Measurements from ENCODE around the gene OPRD1. TPM values are rescaled to one million over a fixed set of nuclear protein-coding genes. Genes with fewer than 3 reads are reported as not detected.

Gene OPRD1
- total RNA-seq, 4 donors from 2014 or later = 0.24 TPM; not detected in 3

GRCh38 chr1:28855469-28855951, 43.5 kb downstream of the OPRD1 start:
- WGBS, 2 donors = 22 to 25% methylated on average over 12 of the region's 12 CpGs
- intact Hi-C loops (cut with DNase I) = no loop called here

DNA sequence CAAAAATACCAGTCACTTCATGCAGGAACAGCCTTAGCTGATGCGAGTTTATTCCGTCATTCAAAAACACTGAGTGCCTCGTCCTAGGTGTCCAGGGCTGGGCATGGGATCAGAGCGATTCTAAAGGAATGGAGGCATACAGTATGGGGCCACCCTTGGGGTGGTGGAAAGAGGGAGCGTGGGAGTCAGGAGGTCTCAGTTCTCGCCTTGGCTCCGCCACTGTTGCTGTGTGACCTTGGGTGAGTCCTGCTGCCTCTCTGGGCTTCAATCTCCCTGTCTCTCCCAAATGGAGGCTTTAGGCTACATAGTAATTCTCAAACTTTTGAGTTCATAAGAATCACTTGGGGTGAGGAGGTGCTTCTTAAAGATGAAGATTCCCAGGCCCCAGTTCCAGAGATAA, 44.0 kb downstream of the OPRD1 start:
- no peak for DNase-seq
- 65 to 80% methylated on average over 7 of the region's 7 CpGs for WGBS, 2 donors
- Histone ChIP-seq H3K27me3 (no peaks in the 10 kb centered on the region), H3K9me3 (no peaks in the 10 kb centered on the region), H3K27ac (no peak overlapping the region), H3K4me1 (no peaks in the 10 kb centered on the region), H3K36me3 (no peaks in the 10 kb centered on the region), H3K4me3 (replicated peaks in 1 of 3) (no peak overlapping the region)
- intact Hi-C loops (cut with DNase I) = no loop called here
- TF ChIP-seq CTCF (IDR thresholded peaks at IDR 0.05) = no peak
- TF ChIP-seq POLR2A (IDR thresholded peaks at IDR 0.05) = no peak

More at GRCh38 chr1:28855469-28855951, 43.5 kb downstream of the OPRD1 start:
- TF ChIP-seq CTCF (IDR thresholded peaks at IDR 0.05) (no peak), POLR2A (IDR thresholded peaks at IDR 0.05) (no peak)
- no peaks in the 10 kb centered on the region for H3K9me3 ChIP-seq
- H3K4me3 ChIP-seq (replicated peaks in 1 of 3) = no peak overlapping the region
- DNase-seq = no peak
- H3K27me3 ChIP-seq = no peaks in the 10 kb centered on the region
- H3K36me3 ChIP-seq = no peaks in the 10 kb centered on the region
- no peaks in the 10 kb centered on the region for H3K4me1 ChIP-seq
- no peak overlapping the region for H3K27ac ChIP-seq

DNA sequence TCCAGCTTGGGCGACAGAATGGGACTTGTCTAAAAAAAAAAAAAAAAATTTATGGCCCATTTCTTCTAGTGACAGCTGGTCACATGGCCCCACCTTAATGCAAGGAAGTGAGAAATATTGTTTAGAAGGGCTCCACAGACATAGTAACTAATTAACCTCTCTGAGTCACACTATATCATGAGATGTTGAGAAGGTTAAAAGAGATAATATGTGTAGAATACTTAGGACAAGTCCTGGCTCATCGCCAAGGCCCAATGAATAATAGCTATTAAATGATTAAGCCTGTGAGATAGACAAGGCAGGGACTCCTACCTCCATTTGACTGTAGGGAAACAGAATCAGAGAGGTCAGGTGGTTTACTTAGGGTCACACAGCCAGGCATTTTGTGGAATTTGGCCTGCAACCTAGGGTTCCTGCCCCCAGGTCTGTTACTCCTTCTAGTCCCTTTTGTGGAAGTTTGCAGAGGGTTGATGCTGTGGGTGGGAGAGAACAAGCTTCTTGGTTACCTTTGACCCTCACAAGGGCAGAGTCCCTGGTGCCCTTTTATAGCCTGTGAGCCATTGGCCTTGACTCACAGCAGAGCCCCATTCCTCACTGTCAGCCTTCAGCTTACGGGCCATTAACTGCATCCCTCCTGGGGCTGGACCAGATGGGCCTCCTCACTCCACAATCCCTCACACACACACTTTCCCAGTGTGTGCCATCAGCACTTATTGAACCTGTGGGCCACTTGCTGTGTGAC, 48.5 kb downstream of the OPRD1 start:
- intact Hi-C loops (cut with DNase I) = no loop called here
- H3K9me3 ChIP-seq = no peaks in the 10 kb centered on the region
- TF ChIP-seq CTCF (IDR thresholded peaks at IDR 0.05) (no peak), POLR2A (IDR thresholded peaks at IDR 0.05) (no peak)
- no peaks in the 10 kb centered on the region for H3K4me1 ChIP-seq
- no peaks in the 10 kb centered on the region for H3K27me3 ChIP-seq
- H3K4me3 ChIP-seq (replicated peaks in 1 of 3) = no peak overlapping the region
- no peak for DNase-seq
- no peaks in the 10 kb centered on the region for H3K36me3 ChIP-seq
- WGBS, 2 donors = 84 to 91% methylated on average over 3 of the region's 3 CpGs
- H3K27ac ChIP-seq = no peak overlapping the region

DNA sequence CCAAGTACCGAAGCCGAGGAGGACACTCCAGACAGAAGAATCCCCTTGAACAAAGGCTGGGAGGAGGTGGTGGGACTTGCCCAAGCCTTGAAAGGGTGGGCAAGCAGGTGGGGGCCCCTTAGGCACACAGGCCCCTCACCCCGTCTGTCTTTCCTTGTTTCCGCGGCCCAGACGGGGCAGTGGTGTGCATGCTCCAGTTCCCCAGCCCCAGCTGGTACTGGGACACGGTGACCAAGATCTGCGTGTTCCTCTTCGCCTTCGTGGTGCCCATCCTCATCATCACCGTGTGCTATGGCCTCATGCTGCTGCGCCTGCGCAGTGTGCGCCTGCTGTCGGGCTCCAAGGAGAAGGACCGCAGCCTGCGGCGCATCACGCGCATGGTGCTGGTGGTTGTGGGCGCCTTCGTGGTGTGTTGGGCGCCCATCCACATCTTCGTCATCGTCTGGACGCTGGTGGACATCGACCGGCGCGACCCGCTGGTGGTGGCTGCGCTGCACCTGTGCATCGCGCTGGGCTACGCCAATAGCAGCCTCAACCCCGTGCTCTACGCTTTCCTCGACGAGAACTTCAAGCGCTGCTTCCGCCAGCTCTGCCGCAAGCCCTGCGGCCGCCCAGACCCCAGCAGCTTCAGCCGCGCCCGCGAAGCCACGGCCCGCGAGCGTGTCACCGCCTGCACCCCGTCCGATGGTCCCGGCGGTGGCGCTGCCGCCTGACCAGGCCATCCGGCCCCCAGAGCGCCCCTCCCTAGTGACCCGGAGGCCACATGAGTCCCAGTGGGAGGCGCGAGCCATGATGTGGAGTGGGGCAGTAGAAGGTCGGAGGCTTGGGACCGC, 50.8 kb downstream of the OPRD1 start:
- Histone ChIP-seq H3K9me3 (no peaks in the 10 kb centered on the region), H3K4me1 (no peaks in the 10 kb centered on the region), H3K27me3 (no peaks in the 10 kb centered on the region), H3K27ac (no peak overlapping the region), H3K36me3 (no peaks in the 10 kb centered on the region), H3K4me3 (replicated peaks in 1 of 3) (no peak overlapping the region)
- no peak for DNase-seq
- intact Hi-C loops (cut with DNase I) = no loop called here
- WGBS, 2 donors = 84 to 89% methylated on average over 59 to 64 of the region's 66 CpGs
- TF ChIP-seq POLR2A (IDR thresholded peaks at IDR 0.05) (no peak), CTCF (IDR thresholded peaks at IDR 0.05) (no peak)

DNA sequence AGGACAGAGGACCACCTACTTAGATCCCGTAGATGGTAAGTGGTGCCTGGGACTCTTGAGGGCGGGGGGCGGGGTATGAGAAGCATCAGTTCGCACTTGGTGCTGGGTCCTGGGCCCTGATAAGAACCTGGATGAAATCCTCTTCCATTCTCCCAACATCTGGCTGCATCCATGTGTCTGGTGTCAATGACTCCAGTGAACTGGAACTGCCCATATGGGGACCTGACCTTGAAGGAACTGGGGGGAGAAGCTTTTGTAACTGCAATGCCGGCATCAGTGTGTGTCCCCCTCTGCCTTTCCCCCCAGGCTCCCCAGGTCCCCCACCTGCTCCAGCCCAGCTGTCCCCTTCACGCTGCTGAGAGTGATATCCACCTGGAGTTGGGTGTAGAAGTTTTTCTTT, 52.7 kb downstream of the OPRD1 start:
- intact Hi-C loops (cut with DNase I) = no loop called here
- Histone ChIP-seq H3K36me3 (no peaks in the 10 kb centered on the region), H3K4me1 (no peaks in the 10 kb centered on the region), H3K27ac (no peak overlapping the region), H3K9me3 (no peaks in the 10 kb centered on the region), H3K4me3 (replicated peaks in 1 of 3) (no peak overlapping the region), H3K27me3 (no peaks in the 10 kb centered on the region)
- whole genome bisulfite sequencing, 2 donors = 59 to 80% methylated on average over 4 to 6 of the region's 6 CpGs
- TF ChIP-seq CTCF (IDR thresholded peaks at IDR 0.05) (no peak), POLR2A (IDR thresholded peaks at IDR 0.05) (no peak)
- no peak for DNase-seq
